Measurements from ENCODE around the gene DISC1. TPM values are rescaled to one million over a fixed set of nuclear protein-coding genes. Genes with fewer than 3 reads are reported as not detected.

DISC1 gene
- total RNA-seq, 6 experiments from 2014 or later, result 1.8 to 3.3 (median 2.4) TPM

DNA sequence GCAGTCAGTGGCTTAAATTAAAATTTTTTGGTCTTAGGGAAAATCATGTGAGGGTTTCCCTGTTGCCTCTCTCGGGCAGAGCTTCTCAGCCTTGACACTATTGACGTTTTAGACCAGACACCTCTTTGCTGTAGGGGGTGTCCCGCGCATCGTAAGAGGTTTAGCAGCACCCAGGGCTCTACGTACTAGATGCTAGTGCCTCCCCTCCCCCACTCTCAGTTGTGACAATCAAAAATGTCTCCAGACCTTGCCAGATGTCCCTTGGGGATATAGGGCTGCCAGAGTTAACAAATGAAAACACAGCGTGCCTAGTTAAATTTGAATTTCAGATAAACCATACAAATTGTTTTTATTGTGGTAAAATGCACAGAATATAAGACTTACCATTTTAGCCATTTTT is 293.3 kb downstream of the DISC1 start:
- Histone ChIP-seq H3K36me3 (no peaks in the 10 kb centered on the region), H3K9me3 (no peaks in the 10 kb centered on the region), H3K4me1 (no peaks in the 10 kb centered on the region), H3K4me3 (no peak overlapping the region), H3K27ac (no peak overlapping the region), H3K27me3 (no peaks in the 10 kb centered on the region)
- intact Hi-C loops (cut with DNase I), result no loop called here
- ATAC-seq (peak in 1 of 4 donors; percentile 19), DNase-seq (no peak)
- TF ChIP-seq, protein P1, sequence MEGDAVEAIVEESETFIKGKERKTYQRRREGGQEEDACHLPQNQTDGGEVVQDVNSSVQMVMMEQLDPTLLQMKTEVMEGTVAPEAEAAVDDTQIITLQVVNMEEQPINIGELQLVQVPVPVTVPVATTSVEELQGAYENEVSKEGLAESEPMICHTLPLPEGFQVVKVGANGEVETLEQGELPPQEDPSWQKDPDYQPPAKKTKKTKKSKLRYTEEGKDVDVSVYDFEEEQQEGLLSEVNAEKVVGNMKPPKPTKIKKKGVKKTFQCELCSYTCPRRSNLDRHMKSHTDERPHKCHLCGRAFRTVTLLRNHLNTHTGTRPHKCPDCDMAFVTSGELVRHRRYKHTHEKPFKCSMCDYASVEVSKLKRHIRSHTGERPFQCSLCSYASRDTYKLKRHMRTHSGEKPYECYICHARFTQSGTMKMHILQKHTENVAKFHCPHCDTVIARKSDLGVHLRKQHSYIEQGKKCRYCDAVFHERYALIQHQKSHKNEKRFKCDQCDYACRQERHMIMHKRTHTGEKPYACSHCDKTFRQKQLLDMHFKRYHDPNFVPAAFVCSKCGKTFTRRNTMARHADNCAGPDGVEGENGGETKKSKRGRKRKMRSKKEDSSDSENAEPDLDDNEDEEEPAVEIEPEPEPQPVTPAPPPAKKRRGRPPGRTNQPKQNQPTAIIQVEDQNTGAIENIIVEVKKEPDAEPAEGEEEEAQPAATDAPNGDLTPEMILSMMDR (IDR thresholded peaks at IDR 0.05), result no peak
- no peak for TF ChIP-seq POLR2A (IDR thresholded peaks at IDR 0.05)
- 27% methylated on average over 7 of the region's 7 CpGs for WGBS (ENCODE audit: insufficient coverage, low coverage, low lambda C conversion rate, missing lambda C conversion rate)

DNA sequence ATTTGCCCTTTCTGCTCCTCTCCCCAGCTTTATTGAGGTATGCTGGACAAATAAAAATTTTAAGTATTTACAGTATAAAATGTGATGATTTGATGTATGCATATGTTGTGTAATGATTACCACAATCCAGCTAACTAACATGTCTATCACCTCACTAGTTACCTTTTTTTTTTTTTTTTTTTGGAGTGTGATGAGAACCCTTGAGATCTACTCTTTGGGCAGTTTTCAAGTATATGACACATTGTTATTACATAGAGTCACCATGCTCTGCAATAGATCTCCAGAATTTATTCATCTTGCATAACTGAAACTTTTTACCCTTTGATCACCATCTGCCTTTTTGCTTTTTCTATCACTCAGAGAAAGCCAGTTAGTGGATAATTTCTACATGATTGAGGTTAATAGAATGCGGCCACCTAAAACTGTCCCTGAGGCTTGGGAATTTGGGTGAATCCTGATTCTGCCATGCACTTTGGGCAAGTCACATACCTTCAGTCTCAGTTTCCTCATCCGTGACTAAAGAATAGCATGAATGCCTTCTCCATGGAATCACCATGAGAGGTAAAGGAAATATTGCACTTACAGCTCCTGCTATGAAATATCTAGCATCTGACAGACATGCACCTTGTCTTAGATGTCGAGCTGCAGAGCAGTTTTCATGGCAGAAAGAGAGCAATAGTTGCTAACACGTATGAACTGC is 295.2 kb downstream of the DISC1 start:
- Histone ChIP-seq H3K9me3 (no peaks in the 10 kb centered on the region), H3K27ac (no peak overlapping the region), H3K4me3 (no peak overlapping the region), H3K4me1 (no peaks in the 10 kb centered on the region), H3K27me3 (no peaks in the 10 kb centered on the region), H3K36me3 (no peaks in the 10 kb centered on the region)
- TF ChIP-seq, protein P1 (IDR thresholded peaks at IDR 0.05), result no peak
- no peak for TF ChIP-seq POLR2A (IDR thresholded peaks at IDR 0.05)
- intact Hi-C loops (cut with DNase I), result no loop called here
- WGBS (ENCODE audit: insufficient coverage, low coverage, low lambda C conversion rate, missing lambda C conversion rate), result 69% methylated on average over 3 of the region's 4 CpGs
- DNase-seq (no peak), ATAC-seq (no peak)

DNA sequence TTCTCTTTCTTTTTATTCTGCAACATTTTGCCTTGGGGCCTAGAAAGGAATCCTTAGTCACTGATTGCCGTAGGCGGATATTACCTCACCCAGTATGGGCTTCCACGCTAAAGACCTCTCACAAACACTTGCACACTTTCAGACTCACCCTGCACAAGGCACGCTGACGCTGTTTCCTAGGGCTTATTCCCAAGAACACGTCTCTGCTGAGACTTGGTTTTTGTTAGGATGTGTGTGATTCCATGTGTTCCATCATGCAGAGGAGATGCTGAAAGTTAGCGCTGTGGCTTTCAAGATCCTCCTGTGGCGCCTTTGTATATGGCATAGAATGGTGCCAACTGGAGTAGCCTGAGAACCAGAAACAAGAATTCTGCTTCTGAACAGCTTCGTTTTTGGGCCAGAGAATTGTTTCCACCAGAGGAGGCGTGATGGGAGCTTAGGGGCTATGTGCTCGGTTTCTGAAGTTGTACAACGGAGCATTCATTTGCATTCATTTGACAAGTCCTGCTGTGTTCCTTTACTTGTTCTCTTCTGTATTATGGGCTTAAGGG is 297.0 kb downstream of the DISC1 start:
- WGBS (ENCODE audit: insufficient coverage, low coverage, low lambda C conversion rate, missing lambda C conversion rate), result 81% methylated on average over 12 of the region's 12 CpGs
- Histone ChIP-seq H3K27me3 (no peaks in the 10 kb centered on the region), H3K36me3 (no peaks in the 10 kb centered on the region), H3K27ac (no peak overlapping the region), H3K4me3 (no peak overlapping the region), H3K4me1 (no peaks in the 10 kb centered on the region), H3K9me3 (no peaks in the 10 kb centered on the region)
- intact Hi-C loops (cut with DNase I), result no loop called here
- no peak for ATAC-seq
- TF ChIP-seq, protein P1 (IDR thresholded peaks at IDR 0.05), result no peak
- TF ChIP-seq POLR2A (IDR thresholded peaks at IDR 0.05), result no peak
- DNase-seq, result no peak

DNA sequence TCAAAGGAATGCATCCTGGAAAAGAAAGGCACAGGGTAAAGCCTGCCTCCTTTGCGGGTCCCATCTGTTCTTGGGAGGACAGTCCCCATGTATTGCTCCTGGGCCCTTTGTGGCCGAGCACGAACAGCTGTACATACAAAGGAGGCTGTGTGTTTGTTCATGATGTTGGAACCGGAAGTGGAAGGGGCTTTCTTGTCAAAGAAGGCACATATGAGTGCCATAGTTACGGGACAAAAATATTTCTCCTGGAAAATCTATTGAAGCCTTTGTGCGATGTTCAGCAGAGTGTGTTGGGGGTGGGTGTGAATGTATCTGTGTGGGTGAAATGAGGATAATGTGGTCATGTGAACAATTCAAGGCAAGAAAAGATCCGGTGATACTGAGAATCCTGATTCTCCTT is 297.6 kb downstream of the DISC1 start:
- ATAC-seq, result no peak
- Histone ChIP-seq H3K27me3 (no peaks in the 10 kb centered on the region), H3K9me3 (no peaks in the 10 kb centered on the region), H3K4me1 (no peaks in the 10 kb centered on the region), H3K4me3 (no peak overlapping the region), H3K36me3 (no peaks in the 10 kb centered on the region), H3K27ac (no peak overlapping the region)
- DNase-seq, result no peak
- intact Hi-C loops (cut with DNase I), result no loop called here
- 57% methylated on average over 7 of the region's 7 CpGs for WGBS (ENCODE audit: insufficient coverage, low coverage, low lambda C conversion rate, missing lambda C conversion rate)
- no peak for TF ChIP-seq POLR2A (IDR thresholded peaks at IDR 0.05)
- TF ChIP-seq, protein P1 (IDR thresholded peaks at IDR 0.05), result no peak
